Uterus (tissue), 4 donors: ENCODE results near the gene TMPRSS4. TPM values are rescaled to one million over a fixed set of nuclear protein-coding genes. Genes with fewer than 3 reads are reported as not detected.

ENCODE experiments used
- DNase-seq, 2 donors: peaks; one replicate each; pipeline ENCODE4 v3.0.0-alpha.2; 2019 to 2020
- H3K27ac ChIP-seq, 2 donors: fragments of 200-600 bp; sonication (generic); 1 replicate in 1 of 2; 2 replicates in 1 of 2; pipeline ENCODE4 v1.5.1; 2016 to 2018
- H3K27me3 ChIP-seq, 2 donors: fragments of 200-600 bp; sonication (generic); one replicate each; pipeline ENCODE4 v1.5.1; 2018 to 2019; ENCODE audit warnings: control low read depth in 1 of 2
- H3K36me3 ChIP-seq, 2 donors: fragments of 200-600 bp; sonication (generic); one replicate each; pipeline ENCODE4 v1.5.1; 2019; ENCODE audit warnings: control low read depth in 1 of 2
- H3K4me1 ChIP-seq, 2 donors: fragments of 200-600 bp; sonication (generic); one replicate each; pipeline ENCODE4 v1.5.1; 2018 to 2019; ENCODE audit warnings: control low read depth in 1 of 2
- H3K4me3 ChIP-seq, 2 donors: fragments of 200-600 bp; sonication (generic); 1 replicate in 1 of 2; 2 replicates in 1 of 2; pipeline ENCODE4 v1.5.1; 2018 to 2019; ENCODE audit warnings: mild to moderate bottlenecking in 1 of 2
- H3K9me3 ChIP-seq, 2 donors: fragments of 200-600 bp; sonication (generic); one replicate each; pipeline ENCODE4 v1.5.1; 2019; ENCODE audit warnings: control low read depth in 1 of 2
- CTCF ChIP-seq, 4 experiments: fragments of 200-600 bp in 2 of 4; fragments of 450-650 bp in 2 of 4; sonication (generic) in 2 of 4; IDR thresholded peaks; one replicate each; pipeline ENCODE4 v1.5.1; 2016 to 2019; ENCODE audit warnings: antibody characterized with exemption in 4 of 4, mild to moderate bottlenecking in 2 of 4, moderate library complexity in 1 of 4
- POLR2A ChIP-seq, 2 donors: fragments of 450-650 bp; IDR thresholded peaks; one replicate each; pipeline ENCODE4 v1.6.1; 2016; ENCODE audit warnings: antibody characterized with exemption in 2 of 2, mild to moderate bottlenecking in 1 of 2, moderate library complexity in 1 of 2
- intact Hi-C: fragments of 100-400 bp; cut with DNase I; formaldehyde crosslinking; loops from one replicate; pipeline ENCODE4 v1.15.1; 2023; ENCODE audit warnings: low total_unique reads
- total RNA-seq, 4 donors: library from RNA; depleted of rRNA in 3 of 4; stranded (reverse); fragments of >200 nt in 3 of 4; gene quantifications; one replicate each; pipeline versions ENCODE4 v1.1.0 to v1.2.4, GENCODE V29; 2014 to 2023
- donor health status: DM: yes; HTN: yes; CAD: no.

Gene TMPRSS4
- total RNA-seq, 4 donors from 2014 or later: 0.88 to 5.5 TPM; not detected in 2

DNA sequence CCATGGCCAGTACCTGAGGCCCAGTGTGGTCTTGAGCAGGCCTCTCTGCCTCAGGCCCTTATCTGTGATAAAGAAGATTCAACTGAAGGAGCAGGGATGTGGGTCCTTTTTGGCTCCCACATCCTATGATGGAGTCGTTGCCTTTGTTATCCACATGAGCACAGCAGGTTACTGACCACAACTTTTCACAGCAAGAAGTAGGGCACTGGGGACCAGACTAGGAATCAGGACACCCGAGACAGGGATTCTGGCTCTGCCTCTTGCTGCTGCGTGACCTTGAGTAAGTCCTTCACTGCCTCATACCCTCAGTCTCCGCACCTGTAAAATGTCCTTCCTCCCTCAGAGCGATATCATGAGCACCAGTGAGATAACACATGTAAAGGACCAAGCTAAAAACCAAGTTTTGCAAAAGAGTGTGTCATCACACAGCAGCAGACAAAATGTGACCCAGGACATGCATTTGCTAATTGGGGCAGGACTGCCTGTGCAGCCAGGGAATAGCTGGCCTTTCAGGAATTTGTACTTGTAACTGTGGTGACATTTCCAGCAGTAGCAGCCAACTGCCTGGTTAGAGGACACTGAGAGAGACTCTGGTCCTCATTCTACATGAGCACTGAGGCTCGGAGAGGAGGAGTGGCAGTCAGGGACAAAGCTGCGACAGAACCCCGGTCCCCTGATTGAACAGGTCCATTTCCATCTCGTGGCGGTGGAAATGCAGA, 23.1 kb downstream of the TMPRSS4 start:
- no peaks in the 10 kb centered on the region for H3K36me3 ChIP-seq
- no peaks in the 10 kb centered on the region for H3K9me3 ChIP-seq
- no peaks in the 10 kb centered on the region for H3K27me3 ChIP-seq
- DNase-seq: no peak
- no peaks in the 10 kb centered on the region for H3K4me1 ChIP-seq
- intact Hi-C loops: no loop called here
- H3K4me3 ChIP-seq: no peak overlapping the region
- no peak overlapping the region for H3K27ac ChIP-seq
- TF ChIP-seq POLR2A (IDR thresholded peaks at IDR 0.05) (no peak), CTCF (IDR thresholded peaks at IDR 0.05) (no peak)

GRCh38 chr11:118100691-118101232, 23.9 kb downstream of the TMPRSS4 start:
- Histone ChIP-seq H3K9me3 (no peaks in the 10 kb centered on the region), H3K4me1 (no peaks in the 10 kb centered on the region), H3K4me3 (no peak overlapping the region), H3K36me3 (no peaks in the 10 kb centered on the region), H3K27ac (no peak overlapping the region), H3K27me3 (no peaks in the 10 kb centered on the region)
- TF ChIP-seq POLR2A (IDR thresholded peaks at IDR 0.05): no peak
- TF ChIP-seq CTCF (IDR thresholded peaks at IDR 0.05): no peak
- intact Hi-C loops: no loop called here
- no peak for DNase-seq

GRCh38 chr11:118102721-118103261, 25.9 kb downstream of the TMPRSS4 start:
- Histone ChIP-seq H3K4me1 (no peaks in the 10 kb centered on the region), H3K36me3 (no peaks in the 10 kb centered on the region), H3K27me3 (no peaks in the 10 kb centered on the region), H3K4me3 (no peak overlapping the region), H3K9me3 (no peaks in the 10 kb centered on the region), H3K27ac (no peak overlapping the region)
- no peak for DNase-seq
- TF ChIP-seq CTCF (IDR thresholded peaks at IDR 0.05): no peak
- no peak for TF ChIP-seq POLR2A (IDR thresholded peaks at IDR 0.05)
- intact Hi-C loops: no loop called here

GRCh38 chr11:118104491-118104890, 27.6 kb downstream of the TMPRSS4 start:
- Histone ChIP-seq H3K36me3 (no peaks in the 10 kb centered on the region), H3K4me3 (no peak overlapping the region), H3K27me3 (no peaks in the 10 kb centered on the region), H3K9me3 (no peaks in the 10 kb centered on the region), H3K4me1 (no peaks in the 10 kb centered on the region), H3K27ac (no peak overlapping the region)
- intact Hi-C loops: no loop called here
- no peak for TF ChIP-seq POLR2A (IDR thresholded peaks at IDR 0.05)
- TF ChIP-seq CTCF (IDR thresholded peaks at IDR 0.05): no peak
- no peak for DNase-seq

DNA sequence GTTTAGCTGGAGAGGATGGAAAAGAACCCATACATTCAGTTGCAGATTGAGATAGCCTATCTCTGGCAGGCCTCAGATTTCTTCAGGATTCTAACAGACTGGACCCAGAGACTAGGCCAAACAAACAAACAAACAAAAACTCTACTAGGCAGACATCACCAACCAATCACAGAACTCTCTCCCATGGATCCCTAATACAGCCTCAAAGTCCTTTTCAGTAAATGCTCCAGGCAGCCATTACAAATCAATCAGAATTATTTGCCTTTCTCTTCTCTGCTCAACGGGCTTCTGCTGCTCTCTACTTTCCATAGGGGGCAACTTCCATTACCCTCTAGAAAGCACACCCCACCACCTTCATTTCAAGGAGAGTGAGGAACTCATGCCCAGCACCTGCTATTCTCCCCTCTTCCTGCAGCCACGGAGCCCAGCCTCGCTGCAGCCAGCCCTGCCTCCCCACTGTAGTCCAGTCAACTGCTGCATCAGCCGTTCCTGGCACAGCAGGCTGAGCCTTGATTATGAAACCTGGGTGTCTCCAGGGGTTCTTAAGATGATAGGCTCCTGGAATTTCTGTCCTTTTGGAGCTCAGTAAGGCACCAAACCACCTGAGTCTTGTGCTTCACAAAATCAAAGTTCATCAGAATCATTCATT, 28.9 kb downstream of the TMPRSS4 start:
- no peak for TF ChIP-seq POLR2A (IDR thresholded peaks at IDR 0.05)
- TF ChIP-seq CTCF (IDR thresholded peaks at IDR 0.05): no peak
- Histone ChIP-seq H3K4me3 (no peak overlapping the region), H3K27ac (no peak overlapping the region), H3K4me1 (no peaks in the 10 kb centered on the region), H3K36me3 (no peaks in the 10 kb centered on the region), H3K9me3 (no peaks in the 10 kb centered on the region), H3K27me3 (no peaks in the 10 kb centered on the region)
- no peak for DNase-seq
- intact Hi-C loops: no loop called here
